Measurements from ENCODE around the gene ELP4. TPM values are rescaled to one million over a fixed set of nuclear protein-coding genes. Genes with fewer than 3 reads are reported as not detected.
"Not testable (repeated sequence)": the region's sequence is repeated elsewhere in the genome, so short reads cannot be mapped to it uniquely, and the experiment has no call there.

The ELP4 gene
- polyA plus RNA-seq, 3 donors, result 7.4 to 9.0 (median 8.4) TPM

- WGBS, 3 donors, result 97 to 98% (median 98%) methylated on average over 3 of the region's 3 CpGs
Observed at GRCh38 chr11:31680770-31681169, 171.2 kb downstream of the ELP4 start.

GRCh38 chr11:31687256-31687655 is 177.7 kb downstream of the ELP4 start:
- no peak overlapping the region for H3K27ac ChIP-seq (ENCODE audit: low read depth, low read length)
- 98 to 100% (median 100%) methylated on average over 1 of the region's 1 CpG for WGBS, 3 donors

More at GRCh38 chr11:31680770-31681169, 171.2 kb downstream of the ELP4 start:
- no peak overlapping the region for H3K27ac ChIP-seq (ENCODE audit: low read depth, low read length)

- WGBS, 3 donors, result 86 to 93% (median 88%) methylated on average over 4 of the region's 4 CpGs
- no peak overlapping the region for H3K27ac ChIP-seq (ENCODE audit: low read depth, low read length)
Observed at GRCh38 chr11:31687861-31688260, 178.3 kb downstream of the ELP4 start.

- H3K27ac ChIP-seq (ENCODE audit: low read depth, low read length), result no peak overlapping the region
Observed at GRCh38 chr11:31689559-31689958, 180.0 kb downstream of the ELP4 start.

- H3K27ac ChIP-seq (ENCODE audit: low read depth, low read length), result no peak overlapping the region
- WGBS, 3 donors, result 83 to 97% (median 89%) methylated on average over 2 of the region's 2 CpGs
Observed at GRCh38 chr11:31690041-31690440, 180.5 kb downstream of the ELP4 start.

GRCh38 chr11:31690516-31690915 is 180.9 kb downstream of the ELP4 start:
- WGBS, 3 donors, result 50 to 80% (median 80%) methylated on average over 2 of the region's 2 CpGs
- H3K27ac ChIP-seq (ENCODE audit: low read depth, low read length), result no peak overlapping the region

- 87 to 92% (median 91%) methylated on average over 2 of the region's 2 CpGs for WGBS, 3 donors
- no peak overlapping the region for H3K27ac ChIP-seq (ENCODE audit: low read depth, low read length)
Observed at GRCh38 chr11:31692466-31692865, 182.9 kb downstream of the ELP4 start.

- H3K27ac ChIP-seq (ENCODE audit: low read depth, low read length), result not testable (repeated sequence)
- WGBS, 3 donors, result 57 to 86% (median 84%) methylated on average over 1 of the region's 1 CpG
Observed at GRCh38 chr11:31697049-31697448, 187.5 kb downstream of the ELP4 start.

GRCh38 chr11:31699066-31699465 is 189.5 kb downstream of the ELP4 start:
- WGBS, 3 donors, result 92 to 97% (median 96%) methylated on average over 1 of the region's 1 CpG

GRCh38 chr11:31702966-31703365 is 193.4 kb downstream of the ELP4 start:
- WGBS, 3 donors, result 62 to 73% (median 71%) methylated on average over 1 of the region's 1 CpG

More at GRCh38 chr11:31699066-31699465, 189.5 kb downstream of the ELP4 start:
- no peak overlapping the region for H3K27ac ChIP-seq (ENCODE audit: low read depth, low read length)

GRCh38 chr11:31706357-31706756 is 196.8 kb downstream of the ELP4 start:
- 97 to 100% (median 98%) methylated on average over 1 of the region's 1 CpG for WGBS, 3 donors
- H3K27ac ChIP-seq (ENCODE audit: low read depth, low read length), result no peak overlapping the region

More at GRCh38 chr11:31702966-31703365, 193.4 kb downstream of the ELP4 start:
- H3K27ac ChIP-seq (ENCODE audit: low read depth, low read length), result no peak overlapping the region

- H3K27ac ChIP-seq (ENCODE audit: low read depth, low read length), result no peak overlapping the region
- 52 to 70% (median 67%) methylated on average over 2 of the region's 2 CpGs for WGBS, 3 donors
Observed at GRCh38 chr11:31711137-31711536, 201.6 kb downstream of the ELP4 start.

- 94 to 97% (median 96%) methylated on average over 2 of the region's 2 CpGs for WGBS, 3 donors
- H3K27ac ChIP-seq (ENCODE audit: low read depth, low read length), result no peak overlapping the region
Observed at GRCh38 chr11:31712851-31713250, 203.3 kb downstream of the ELP4 start.

- no peak overlapping the region for H3K27ac ChIP-seq (ENCODE audit: low read depth, low read length)
- 95 to 98% (median 98%) methylated on average over 3 of the region's 3 CpGs for WGBS, 3 donors
Observed at GRCh38 chr11:31714840-31715239, 205.3 kb downstream of the ELP4 start.

- 59 to 63% (median 61%) methylated on average over 2 of the region's 2 CpGs for WGBS, 3 donors
- no peak overlapping the region for H3K27ac ChIP-seq (ENCODE audit: low read depth, low read length)
Observed at GRCh38 chr11:31720225-31720624, 210.7 kb downstream of the ELP4 start.

- H3K27ac ChIP-seq (ENCODE audit: low read depth, low read length), result no peak overlapping the region
- 66 to 83% (median 78%) methylated on average over 3 of the region's 3 CpGs for WGBS, 3 donors
Observed at GRCh38 chr11:31720671-31721365, 211.3 kb downstream of the ELP4 start.

GRCh38 chr11:31722754-31723153 is 213.2 kb downstream of the ELP4 start:
- no peak overlapping the region for H3K27ac ChIP-seq (ENCODE audit: low read depth, low read length)
- 93 to 98% (median 96%) methylated on average over 3 of the region's 3 CpGs for WGBS, 3 donors

- H3K27ac ChIP-seq (ENCODE audit: low read depth, low read length), result no peak overlapping the region
Observed at GRCh38 chr11:31725176-31725575, 215.6 kb downstream of the ELP4 start.

GRCh38 chr11:31728432-31728831 is 218.9 kb downstream of the ELP4 start:
- 16 to 50% (median 46%) methylated on average over 1 of the region's 1 CpG for WGBS, 3 donors
- H3K27ac ChIP-seq (ENCODE audit: low read depth, low read length), result no peak overlapping the region

- no peak overlapping the region for H3K27ac ChIP-seq (ENCODE audit: low read depth, low read length)
- WGBS, 3 donors, result 65 to 88% (median 87%) methylated on average over 1 of the region's 1 CpG
Observed at GRCh38 chr11:31740131-31740530, 230.6 kb downstream of the ELP4 start.
